K562 (cell line): ENCODE results near the gene GRIN2D. TPM values are rescaled to one million over a fixed set of nuclear protein-coding genes. Genes with fewer than 3 reads are reported as not detected.
A peak's percentile ranks its signal among the peaks of the same experiment; 100 is the strongest.

Source experiments
- CBX1 ChIP-seq: sonication (generic); IDR thresholded peaks from 2 replicates; pipeline ENCODE4 v1.6.1; 2016; ENCODE audit warnings: antibody characterized with exemption, low read depth, mild to moderate bottlenecking
- CHD1 ChIP-seq: fragments of 200-600 bp; sonication (generic); IDR thresholded peaks from one replicate; pipeline ENCODE4 v1.6.1; 2012; ENCODE audit warnings: mild to moderate bottlenecking, moderate library complexity, low read length, inconsistent platforms
- ERF ChIP-seq: fragments of 450-650 bp; formaldehyde crosslinking; IDR thresholded peaks from 2 replicates; pipeline ENCODE4 v1.4.0; 2020; ENCODE audit warnings: mild to moderate bottlenecking, mixed read lengths
- FOXP1 ChIP-seq: sonication (generic); formaldehyde crosslinking; IDR thresholded peaks from 2 replicates; pipeline ENCODE4 v1.8.0; 2022; ENCODE audit warnings: mild to moderate bottlenecking, missing genetic modification reagents
- NR2C2 ChIP-seq, 2 experiments: fragments of 200-800 bp in 1 of 2; sonication (Bioruptor generic) in 1 of 2; sonication (generic) in 1 of 2; formaldehyde crosslinking in 1 of 2; IDR thresholded peaks; 2 replicates each; pipeline versions ENCODE4 v1.6.1 to v1.8.0; 2016 to 2022; ENCODE audit warnings: mild to moderate bottlenecking in 1 of 2, missing compliant biosample characterization in 1 of 2, missing genetic modification characterization in 1 of 2, missing genetic modification reagents in 1 of 2
- POLR2AphosphoS2 ChIP-seq: IDR thresholded peaks from 2 replicates; pipeline ENCODE4 v1.6.1; 2012; ENCODE audit warnings: low read length, improper control_type of control experiment
- SAP30 ChIP-seq: fragments of 200-600 bp; sonication (generic); IDR thresholded peaks from 2 replicates; pipeline ENCODE4 v1.6.1; 2012; ENCODE audit warnings: borderline replicate concordance, low read depth, mild to moderate bottlenecking, moderate library complexity, low read length, control low read depth, inconsistent platforms; ENCODE audit not compliant: insufficient read depth, poor library complexity, severe bottlenecking
- SUPT5H ChIP-seq: fragments of 450-650 bp; IDR thresholded peaks from 2 replicates; pipeline ENCODE4 v1.6.1; 2016
- ZKSCAN3 ChIP-seq: fragments of 250-450 bp; sonication (Bioruptor Pico); IDR thresholded peaks from 2 replicates; pipeline ENCODE4 v1.4.0; 2020
- ZNF197 ChIP-seq: fragments of 200-800 bp; sonication (Bioruptor generic); IDR thresholded peaks from 2 replicates; pipeline ENCODE4 v1.6.1; 2016; ENCODE audit warnings: low read depth, missing genetic modification characterization, missing compliant biosample characterization
- ZNF76 ChIP-seq: fragments of 250-450 bp; sonication (Bioruptor Pico); IDR thresholded peaks from 2 replicates; pipeline ENCODE4 v1.4.0; 2020; ENCODE audit warnings: mild to moderate bottlenecking, moderate library complexity, borderline replicate concordance
- polyA plus RNA-seq, 8 experiments: library from polyadenylated mRNA; depleted of rRNA in 4 of 8; stranded (reverse) in 5 of 8; unstranded in 3 of 8; fragments of >200 nt; fragmentation: Nextera tagmentation in 2 of 8; fragmentation: Illumina TruSeq in 1 of 8; extraction: Ambion mirVana in 2 of 8; extraction: Trizol in 1 of 8; gene quantifications; 2 replicates each; pipeline versions ENCODE4 v1.2.1 to v1.2.3, GENCODE V29; 2011 to 2014; ENCODE audit warnings: inconsistent platforms in 1 of 8, missing spikeins in 1 of 8
- total RNA-seq, 7 experiments: library from RNA; depleted of rRNA in 6 of 7; stranded (reverse); fragments of >200 nt in 6 of 7; fragmentation: Illumina TruSeq in 2 of 7; extraction: Trizol in 2 of 7; gene quantifications; 2 replicates each; pipeline versions ENCODE4 v1.2.1 to v1.2.3, GENCODE V29; 2011 to 2021; ENCODE audit warnings: low replicate concordance in 1 of 7
- TF ChIP-seq, protein P1 (sequence below): fragments of 250-450 bp; sonication (Bioruptor Pico); IDR thresholded peaks from 2 replicates; pipeline ENCODE4 v1.4.0; 2020
- TF ChIP-seq, protein P2 (sequence below): sonication (generic); formaldehyde crosslinking; IDR thresholded peaks from 2 replicates; pipeline ENCODE4 v1.8.0; 2023; ENCODE audit warnings: missing genetic modification reagents, mild to moderate bottlenecking, borderline replicate concordance
- TF ChIP-seq, protein P3 (sequence below): fragments of 450-650 bp; formaldehyde crosslinking; IDR thresholded peaks from 2 replicates; pipeline ENCODE4 v1.4.0; 2020; ENCODE audit warnings: mild to moderate bottlenecking

The GRIN2D gene
- total and polyA plus RNA-seq, 9 of the 15 experiments (the other 6 are each of a cell fraction or from before 2014, with no cell fraction given): 0.32 to 31.5 (median 1.8) TPM

DNA sequence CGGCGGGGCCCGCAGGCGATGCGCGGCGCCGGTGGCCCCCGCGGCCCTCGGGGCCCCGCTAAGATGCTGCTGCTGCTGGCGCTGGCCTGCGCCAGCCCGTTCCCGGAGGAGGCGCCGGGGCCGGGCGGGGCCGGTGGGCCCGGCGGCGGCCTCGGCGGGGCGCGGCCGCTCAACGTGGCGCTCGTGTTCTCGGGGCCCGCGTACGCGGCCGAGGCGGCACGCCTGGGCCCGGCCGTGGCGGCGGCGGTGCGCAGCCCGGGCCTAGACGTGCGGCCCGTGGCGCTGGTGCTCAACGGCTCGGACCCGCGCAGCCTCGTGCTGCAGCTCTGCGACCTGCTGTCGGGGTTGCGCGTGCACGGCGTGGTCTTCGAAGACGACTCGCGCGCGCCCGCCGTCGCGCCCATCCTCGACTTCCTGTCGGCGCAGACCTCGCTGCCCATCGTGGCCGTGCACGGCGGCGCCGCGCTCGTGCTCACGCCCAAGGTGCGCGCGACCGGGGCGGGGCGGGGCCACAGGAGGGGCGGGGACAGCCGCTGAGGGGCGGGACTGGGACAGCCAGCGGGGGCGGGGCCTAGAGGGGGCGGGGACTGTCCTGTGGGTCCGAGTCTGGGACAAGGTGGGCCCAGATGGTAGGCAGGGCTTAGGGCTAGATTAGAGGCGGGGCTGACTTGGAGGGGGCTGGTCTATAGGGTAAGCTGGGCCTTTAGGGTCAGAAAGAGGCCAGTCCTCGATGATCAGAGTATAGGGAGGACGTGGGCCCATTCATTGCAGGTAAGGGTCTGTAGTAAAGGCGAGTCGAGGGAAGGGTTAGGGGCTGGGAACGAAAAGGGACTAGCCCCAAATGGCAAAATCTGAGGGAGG, 5.1 kb downstream of the GRIN2D start (continued):
- TF ChIP-seq, protein P1, sequence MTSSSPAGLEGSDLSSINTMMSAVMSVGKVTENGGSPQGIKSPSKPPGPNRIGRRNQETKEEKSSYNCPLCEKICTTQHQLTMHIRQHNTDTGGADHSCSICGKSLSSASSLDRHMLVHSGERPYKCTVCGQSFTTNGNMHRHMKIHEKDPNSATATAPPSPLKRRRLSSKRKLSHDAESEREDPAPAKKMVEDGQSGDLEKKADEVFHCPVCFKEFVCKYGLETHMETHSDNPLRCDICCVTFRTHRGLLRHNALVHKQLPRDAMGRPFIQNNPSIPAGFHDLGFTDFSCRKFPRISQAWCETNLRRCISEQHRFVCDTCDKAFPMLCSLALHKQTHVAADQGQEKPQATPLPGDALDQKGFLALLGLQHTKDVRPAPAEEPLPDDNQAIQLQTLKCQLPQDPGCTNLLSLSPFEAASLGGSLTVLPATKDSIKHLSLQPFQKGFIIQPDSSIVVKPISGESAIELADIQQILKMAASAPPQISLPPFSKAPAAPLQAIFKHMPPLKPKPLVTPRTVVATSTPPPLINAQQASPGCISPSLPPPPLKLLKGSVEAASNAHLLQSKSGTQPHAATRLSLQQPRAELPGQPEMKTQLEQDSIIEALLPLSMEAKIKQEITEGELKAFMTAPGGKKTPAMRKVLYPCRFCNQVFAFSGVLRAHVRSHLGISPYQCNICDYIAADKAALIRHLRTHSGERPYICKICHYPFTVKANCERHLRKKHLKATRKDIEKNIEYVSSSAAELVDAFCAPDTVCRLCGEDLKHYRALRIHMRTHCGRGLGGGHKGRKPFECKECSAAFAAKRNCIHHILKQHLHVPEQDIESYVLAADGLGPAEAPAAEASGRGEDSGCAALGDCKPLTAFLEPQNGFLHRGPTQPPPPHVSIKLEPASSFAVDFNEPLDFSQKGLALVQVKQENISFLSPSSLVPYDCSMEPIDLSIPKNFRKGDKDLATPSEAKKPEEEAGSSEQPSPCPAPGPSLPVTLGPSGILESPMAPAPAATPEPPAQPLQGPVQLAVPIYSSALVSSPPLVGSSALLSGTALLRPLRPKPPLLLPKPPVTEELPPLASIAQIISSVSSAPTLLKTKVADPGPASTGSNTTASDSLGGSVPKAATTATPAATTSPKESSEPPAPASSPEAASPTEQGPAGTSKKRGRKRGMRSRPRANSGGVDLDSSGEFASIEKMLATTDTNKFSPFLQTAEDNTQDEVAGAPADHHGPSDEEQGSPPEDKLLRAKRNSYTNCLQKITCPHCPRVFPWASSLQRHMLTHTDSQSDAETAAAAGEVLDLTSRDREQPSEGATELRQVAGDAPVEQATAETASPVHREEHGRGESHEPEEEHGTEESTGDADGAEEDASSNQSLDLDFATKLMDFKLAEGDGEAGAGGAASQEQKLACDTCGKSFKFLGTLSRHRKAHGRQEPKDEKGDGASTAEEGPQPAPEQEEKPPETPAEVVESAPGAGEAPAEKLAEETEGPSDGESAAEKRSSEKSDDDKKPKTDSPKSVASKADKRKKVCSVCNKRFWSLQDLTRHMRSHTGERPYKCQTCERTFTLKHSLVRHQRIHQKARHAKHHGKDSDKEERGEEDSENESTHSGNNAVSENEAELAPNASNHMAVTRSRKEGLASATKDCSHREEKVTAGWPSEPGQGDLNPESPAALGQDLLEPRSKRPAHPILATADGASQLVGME (CRISPR knock-in tag): no peak
- TF ChIP-seq ERF (peak; percentile 97), ZNF76 (CRISPR knock-in tag) (no peak), CHD1 (no peak), SAP30 (no peak), ZNF197 (peak; percentile 96), NR2C2 (CRISPR knock-in tag; IDR thresholded peaks at IDR 0.05) (no peak), NR2C2 (tag; IDR thresholded peaks at IDR 0.05) (peak; percentile 69), POLR2AphosphoS2 (peak; percentile 76; the same call in 1 of the 2 replicates), CBX1 (no peak; the same call in 1 of the 2 replicates), FOXP1 (CRISPR knock-in tag) (peak; percentile 19; the same call in 1 of the 2 replicates), ZKSCAN3 (CRISPR knock-in tag) (no peak), SUPT5H (peak; percentile 99)
- TF ChIP-seq, protein P2, sequence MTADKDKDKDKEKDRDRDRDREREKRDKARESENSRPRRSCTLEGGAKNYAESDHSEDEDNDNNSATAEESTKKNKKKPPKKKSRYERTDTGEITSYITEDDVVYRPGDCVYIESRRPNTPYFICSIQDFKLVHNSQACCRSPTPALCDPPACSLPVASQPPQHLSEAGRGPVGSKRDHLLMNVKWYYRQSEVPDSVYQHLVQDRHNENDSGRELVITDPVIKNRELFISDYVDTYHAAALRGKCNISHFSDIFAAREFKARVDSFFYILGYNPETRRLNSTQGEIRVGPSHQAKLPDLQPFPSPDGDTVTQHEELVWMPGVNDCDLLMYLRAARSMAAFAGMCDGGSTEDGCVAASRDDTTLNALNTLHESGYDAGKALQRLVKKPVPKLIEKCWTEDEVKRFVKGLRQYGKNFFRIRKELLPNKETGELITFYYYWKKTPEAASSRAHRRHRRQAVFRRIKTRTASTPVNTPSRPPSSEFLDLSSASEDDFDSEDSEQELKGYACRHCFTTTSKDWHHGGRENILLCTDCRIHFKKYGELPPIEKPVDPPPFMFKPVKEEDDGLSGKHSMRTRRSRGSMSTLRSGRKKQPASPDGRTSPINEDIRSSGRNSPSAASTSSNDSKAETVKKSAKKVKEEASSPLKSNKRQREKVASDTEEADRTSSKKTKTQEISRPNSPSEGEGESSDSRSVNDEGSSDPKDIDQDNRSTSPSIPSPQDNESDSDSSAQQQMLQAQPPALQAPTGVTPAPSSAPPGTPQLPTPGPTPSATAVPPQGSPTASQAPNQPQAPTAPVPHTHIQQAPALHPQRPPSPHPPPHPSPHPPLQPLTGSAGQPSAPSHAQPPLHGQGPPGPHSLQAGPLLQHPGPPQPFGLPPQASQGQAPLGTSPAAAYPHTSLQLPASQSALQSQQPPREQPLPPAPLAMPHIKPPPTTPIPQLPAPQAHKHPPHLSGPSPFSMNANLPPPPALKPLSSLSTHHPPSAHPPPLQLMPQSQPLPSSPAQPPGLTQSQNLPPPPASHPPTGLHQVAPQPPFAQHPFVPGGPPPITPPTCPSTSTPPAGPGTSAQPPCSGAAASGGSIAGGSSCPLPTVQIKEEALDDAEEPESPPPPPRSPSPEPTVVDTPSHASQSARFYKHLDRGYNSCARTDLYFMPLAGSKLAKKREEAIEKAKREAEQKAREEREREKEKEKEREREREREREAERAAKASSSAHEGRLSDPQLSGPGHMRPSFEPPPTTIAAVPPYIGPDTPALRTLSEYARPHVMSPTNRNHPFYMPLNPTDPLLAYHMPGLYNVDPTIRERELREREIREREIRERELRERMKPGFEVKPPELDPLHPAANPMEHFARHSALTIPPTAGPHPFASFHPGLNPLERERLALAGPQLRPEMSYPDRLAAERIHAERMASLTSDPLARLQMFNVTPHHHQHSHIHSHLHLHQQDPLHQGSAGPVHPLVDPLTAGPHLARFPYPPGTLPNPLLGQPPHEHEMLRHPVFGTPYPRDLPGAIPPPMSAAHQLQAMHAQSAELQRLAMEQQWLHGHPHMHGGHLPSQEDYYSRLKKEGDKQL: 0 out of 2 replicates have a peak, but pooled peaks have one; percentile 65
- TF ChIP-seq, protein P3, sequence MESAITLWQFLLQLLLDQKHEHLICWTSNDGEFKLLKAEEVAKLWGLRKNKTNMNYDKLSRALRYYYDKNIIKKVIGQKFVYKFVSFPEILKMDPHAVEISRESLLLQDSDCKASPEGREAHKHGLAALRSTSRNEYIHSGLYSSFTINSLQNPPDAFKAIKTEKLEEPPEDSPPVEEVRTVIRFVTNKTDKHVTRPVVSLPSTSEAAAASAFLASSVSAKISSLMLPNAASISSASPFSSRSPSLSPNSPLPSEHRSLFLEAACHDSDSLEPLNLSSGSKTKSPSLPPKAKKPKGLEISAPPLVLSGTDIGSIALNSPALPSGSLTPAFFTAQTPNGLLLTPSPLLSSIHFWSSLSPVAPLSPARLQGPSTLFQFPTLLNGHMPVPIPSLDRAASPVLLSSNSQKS (CRISPR knock-in tag): no peak
